GM12878 (cell line): ENCODE measurements around the gene PACS1.

ENCODE experiments used
- CTCF ChIP-seq, 3 experiments: IDR thresholded peaks in 2 of 3; conservative IDR thresholded peaks in 1 of 3; 2 replicates each; pipeline ENCODE4 v1.5.1; 2011; ENCODE audit warnings: low read depth in 3 of 3, low read length in 3 of 3, mild to moderate bottlenecking in 3 of 3, control low read depth in 2 of 3, moderate library complexity in 2 of 3, inconsistent platforms in 1 of 3, mixed read lengths in 1 of 3; ENCODE audit not compliant: control insufficient read depth in 2 of 3, insufficient read depth in 1 of 3; ENCODE audit errors: extremely low read depth in 1 of 3
- GABPA ChIP-seq: IDR thresholded peaks from 2 replicates; pipeline ENCODE4 v1.6.1; 2014; ENCODE audit warnings: antibody characterized with exemption, low read depth, mild to moderate bottlenecking, inconsistent platforms
- MTA2 ChIP-seq: fragments of 450-650 bp; IDR thresholded peaks from 2 replicates; pipeline ENCODE4 v1.6.1; 2016; ENCODE audit warnings: low read depth, mild to moderate bottlenecking, moderate library complexity
- POLR2A ChIP-seq: IDR thresholded peaks from 2 replicates; pipeline ENCODE4 v1.6.1; 2011; ENCODE audit warnings: low read depth, mild to moderate bottlenecking, low read length
- ZBTB33 ChIP-seq: fragments of 450-650 bp; IDR thresholded peaks from 2 replicates; pipeline ENCODE4 v1.6.1; 2017; ENCODE audit warnings: mild to moderate bottlenecking
- ZNF274 ChIP-seq: IDR thresholded peaks from one replicate; pipeline ENCODE4 v1.8.0; 2011; ENCODE audit not compliant: insufficient read length, insufficient read depth

GRCh38 chr11:66071381-66071801 lies 1.3 kb downstream of the PACS1 start:
- TF ChIP-seq ZNF274 (no peak), MTA2 (no peak), CTCF (IDR thresholded peaks at IDR 0.05 in 2 of 3, conservative IDR thresholded peaks at IDR 0.05 in 1 of 3; ENCODE audit: control insufficient read depth in 2 of 3, extremely low read depth in 1 of 3, insufficient read depth in 1 of 3, low read depth in 3 of 3, low read length in 3 of 3) (no peak), GABPA (no peak), POLR2A (no peak), ZBTB33 (no peak)
